HG02571 (cell line): ENCODE results near the gene PNLIPRP2.

Source experiments
- ATAC-seq: cut with Tn5 transposase; IDR thresholded peaks from one replicate; pipeline ENCODE4 v1.9.1; 2021; ENCODE audit warnings: mild to moderate bottlenecking, moderate library complexity; ENCODE audit not compliant: unreplicated experiment

PNLIPRP2 gene

GRCh38 chr10:116620423-116621400 lies at the start of gene PNLIPRP2:
Gene PNLIPRP2 (plus strand): TSS chr10:116620953.
- ATAC-seq = no peak

GRCh38 chr10:116574797-116575196 lies 46.0 kb upstream of the PNLIPRP2 start:
- no peak for ATAC-seq

DNA sequence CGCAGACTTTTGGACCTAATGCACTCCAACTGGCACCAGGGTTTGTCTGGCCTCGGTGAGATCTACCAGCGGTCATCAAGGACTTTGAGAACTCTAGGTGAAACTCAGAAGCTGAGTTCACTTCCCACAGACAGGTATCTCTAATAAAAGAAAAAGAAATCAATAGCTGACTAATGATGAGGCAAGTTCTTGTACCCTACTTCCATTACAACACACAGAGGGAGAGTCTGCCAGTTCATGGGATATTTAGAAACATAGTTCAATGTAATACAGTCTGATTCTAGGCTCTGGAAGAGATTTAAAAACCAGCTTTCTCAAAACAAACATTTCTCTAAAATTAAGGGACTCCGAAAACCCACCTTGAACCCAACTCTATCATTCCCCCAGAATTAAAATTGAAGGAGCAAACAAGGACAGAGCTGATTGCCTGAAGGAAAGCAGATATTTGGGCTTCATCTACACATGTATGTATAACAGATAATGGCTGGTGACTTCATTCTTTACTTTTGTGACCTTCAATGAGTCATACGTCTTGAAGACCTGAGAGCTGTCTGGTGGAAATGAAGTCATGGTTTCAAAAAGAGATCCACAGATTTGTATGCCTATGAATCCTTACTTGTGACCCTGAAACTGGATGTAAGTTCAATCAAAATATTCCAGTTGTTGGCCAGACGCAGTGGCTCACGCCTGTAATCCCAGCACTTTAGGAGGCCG lies 32.7 kb upstream of the PNLIPRP2 start:
- no peak for ATAC-seq

- ATAC-seq = no peak
Measured at GRCh38 chr10:116588995-116589394, 31.8 kb upstream of the PNLIPRP2 start.

- ATAC-seq = no peak
Measured at GRCh38 chr10:116589926-116590325, 30.8 kb upstream of the PNLIPRP2 start.

DNA sequence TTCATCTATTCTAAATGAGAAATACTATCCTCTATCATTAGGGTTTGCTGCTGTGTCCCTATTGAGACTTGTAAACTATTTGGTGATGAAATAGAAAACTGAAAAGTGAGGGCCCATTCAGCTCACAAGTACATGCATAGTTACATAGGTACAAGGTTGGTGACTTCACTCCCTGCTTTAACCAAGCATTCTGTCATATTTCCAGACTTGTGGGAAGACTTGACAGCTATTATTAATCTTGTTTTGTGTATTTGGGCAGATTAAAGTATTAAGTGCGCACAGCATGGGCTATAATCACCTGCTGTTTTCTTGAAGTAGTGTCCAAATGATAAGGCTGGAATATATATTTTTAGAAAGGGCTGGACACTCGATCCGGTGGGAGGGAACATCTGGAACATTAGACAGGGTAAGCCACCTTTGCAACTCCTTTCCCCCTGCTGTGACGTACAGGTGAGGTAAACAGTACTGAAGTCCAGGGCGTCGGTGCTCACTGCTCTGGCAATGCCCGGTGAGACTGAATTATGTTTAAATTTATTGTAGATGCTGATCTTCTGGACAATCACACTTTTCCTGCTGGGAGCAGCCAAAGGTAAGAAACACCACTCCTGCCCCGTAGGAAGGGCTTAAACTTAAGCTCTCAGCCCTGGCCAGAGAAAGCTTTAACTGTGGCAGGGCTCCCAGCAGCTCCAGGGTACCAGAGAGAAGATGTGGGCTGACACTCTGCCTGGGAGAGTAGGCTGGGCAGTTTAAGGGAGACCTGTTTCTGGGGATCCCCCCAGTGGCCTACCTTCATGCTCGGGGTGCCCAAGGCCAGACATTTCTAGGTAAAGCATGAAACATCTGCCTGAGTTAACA lies 29.9 kb upstream of the PNLIPRP2 start, which contains the start of gene PNLIPRP1:
Gene PNLIPRP1 (plus strand): TSS at position 370 of the 855 bp plus-strand sequence. CDS start 171 bp downstream, at position 541.
- ATAC-seq = no peak

DNA sequence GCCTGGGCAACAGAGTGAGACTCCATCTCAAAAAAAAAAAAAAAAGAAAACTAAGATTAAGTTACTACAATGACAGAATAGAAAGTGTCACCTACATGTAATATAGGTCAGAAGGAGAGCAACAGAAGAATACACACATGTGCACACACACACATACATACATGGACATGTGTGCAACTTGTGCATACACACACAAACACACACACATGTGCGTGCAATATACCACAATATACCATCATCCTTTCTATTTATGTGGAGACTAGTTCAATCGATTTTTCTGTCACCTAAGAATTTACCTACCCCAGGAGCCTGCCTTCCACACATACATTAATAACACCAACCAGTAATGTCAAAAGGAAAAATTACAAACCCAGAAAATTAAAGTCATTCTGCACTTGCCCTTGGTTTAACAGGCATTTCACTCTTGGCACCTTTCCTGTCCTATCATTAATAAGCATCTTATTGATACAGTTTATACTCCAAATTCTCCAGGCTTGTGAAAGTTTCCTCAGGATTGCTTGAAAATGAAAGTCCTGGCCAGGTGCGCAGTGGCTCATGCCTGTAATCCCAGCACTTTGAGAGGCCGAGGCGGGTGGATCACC lies 27.5 kb upstream of the PNLIPRP2 start:
- ATAC-seq = no peak

DNA sequence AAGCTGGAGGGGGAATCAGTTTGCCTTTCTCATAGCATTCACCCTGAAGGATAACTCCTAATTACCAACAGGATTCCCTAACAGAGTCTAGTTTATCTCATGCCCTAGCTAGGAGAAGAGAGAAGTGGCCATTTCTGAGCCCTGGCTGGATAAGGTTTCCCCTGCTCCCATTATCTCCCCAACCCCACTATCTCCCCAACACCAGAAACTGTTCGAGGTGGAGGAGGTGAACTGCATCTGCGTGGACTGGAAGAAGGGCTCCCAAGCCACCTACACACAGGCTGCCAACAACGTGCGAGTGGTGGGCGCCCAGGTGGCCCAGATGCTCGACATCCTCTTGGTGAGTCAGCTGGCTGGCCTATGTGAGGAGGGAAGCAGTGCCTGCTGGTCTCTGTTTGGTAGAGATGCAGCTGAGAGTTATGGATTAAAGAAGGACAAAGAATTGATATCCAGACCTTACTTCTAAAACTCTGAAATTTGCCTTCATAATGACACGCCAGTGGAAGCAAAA lies 26.2 kb upstream of the PNLIPRP2 start:
- no peak for ATAC-seq

- ATAC-seq = no peak
Measured at GRCh38 chr10:116596062-116596461, 24.7 kb upstream of the PNLIPRP2 start.

GRCh38 chr10:116597543-116597942 lies 23.2 kb upstream of the PNLIPRP2 start:
- no peak for ATAC-seq

- ATAC-seq = no peak
Measured at GRCh38 chr10:116598329-116598728, 22.4 kb upstream of the PNLIPRP2 start.

DNA sequence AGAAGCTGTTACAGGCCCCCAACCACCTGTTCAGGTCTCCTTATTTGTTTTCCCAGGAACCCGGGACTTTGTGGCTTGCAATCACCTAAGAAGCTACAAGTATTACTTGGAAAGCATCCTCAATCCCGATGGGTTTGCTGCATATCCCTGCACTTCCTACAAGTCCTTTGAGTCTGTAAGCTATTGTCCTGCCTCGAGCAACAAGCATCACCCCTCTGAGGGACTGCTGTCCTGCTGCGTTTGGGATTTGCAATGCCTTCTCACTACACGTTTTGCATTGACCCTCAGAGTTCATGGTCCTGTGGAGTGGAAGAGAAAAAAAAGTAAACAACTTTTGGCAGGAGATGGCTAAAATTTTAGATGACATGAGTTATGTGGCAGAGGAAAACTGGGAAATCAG lies 20.8 kb upstream of the PNLIPRP2 start:
- no peak for ATAC-seq

GRCh38 chr10:116602648-116603400 lies 17.9 kb upstream of the PNLIPRP2 start:
- ATAC-seq = no peak

DNA sequence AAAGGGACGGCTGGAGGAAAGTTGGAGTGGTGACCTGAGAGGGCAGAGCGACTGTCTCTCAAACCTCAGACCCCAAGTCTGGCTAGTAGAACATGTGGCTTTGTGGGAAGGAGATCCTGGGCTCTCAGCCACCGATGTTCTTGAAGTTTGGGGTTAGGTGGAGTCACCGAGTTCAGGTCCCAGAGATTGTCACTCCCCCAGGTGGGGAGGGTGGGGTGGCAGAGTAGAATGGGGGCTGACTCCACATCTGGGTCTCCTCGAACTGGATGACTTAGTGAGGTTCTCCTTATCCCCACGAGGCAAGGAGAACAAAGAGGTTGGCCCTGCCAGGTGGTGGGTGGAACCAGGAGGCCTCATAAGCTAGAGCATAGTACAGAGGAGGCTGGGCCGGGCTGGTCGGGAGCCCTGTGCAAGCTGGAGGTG lies 14.7 kb upstream of the PNLIPRP2 start:
- ATAC-seq = no peak

- ATAC-seq = no peak
Measured at GRCh38 chr10:116607336-116607735, 13.4 kb upstream of the PNLIPRP2 start.

DNA sequence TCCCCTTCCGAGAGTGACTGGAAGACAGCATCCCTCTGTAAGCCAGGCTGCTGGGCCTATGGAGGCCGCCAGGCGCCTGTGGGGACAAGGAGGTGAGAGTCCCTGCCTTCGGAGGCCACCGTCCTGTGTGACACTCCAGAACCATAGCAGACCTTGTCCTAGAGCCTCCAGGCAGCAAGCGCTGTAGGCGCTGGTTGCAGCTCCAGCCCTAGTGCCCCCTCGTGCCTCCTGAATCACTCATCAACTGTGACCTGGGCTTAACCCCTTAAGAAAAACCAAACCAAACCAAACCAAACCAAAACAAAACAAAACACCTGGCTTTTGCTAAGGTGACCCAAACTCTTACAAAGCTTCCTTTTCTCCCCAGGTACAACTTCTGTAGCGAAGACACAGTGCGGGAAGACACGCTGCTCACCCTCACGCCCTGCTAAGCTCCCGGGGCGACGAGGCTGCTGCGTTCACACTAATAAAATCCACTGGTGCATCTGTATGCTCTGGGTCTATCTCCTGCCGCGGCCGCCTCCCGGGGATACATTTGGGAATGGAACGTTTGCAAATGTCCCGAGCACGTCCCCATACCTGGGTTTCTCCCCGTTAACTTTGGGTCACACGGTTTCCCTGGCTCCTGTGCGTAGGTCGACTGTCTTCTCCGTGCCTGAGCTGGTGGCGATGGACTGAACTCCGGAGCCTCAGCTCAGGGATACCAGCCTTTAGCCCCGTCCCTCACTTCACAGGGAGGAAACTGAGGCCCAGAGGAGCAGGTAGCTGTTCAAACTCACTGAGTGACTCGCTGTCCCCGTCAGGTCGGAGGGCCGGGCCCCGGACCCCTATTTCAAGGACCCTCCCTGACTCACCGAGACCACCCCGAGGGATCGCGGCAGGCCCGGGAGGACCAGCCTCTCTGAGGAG lies 11.8 kb upstream of the PNLIPRP2 start:
- ATAC-seq = no peak

- ATAC-seq = no peak
Measured at GRCh38 chr10:116610443-116611152, 10.2 kb upstream of the PNLIPRP2 start.

DNA sequence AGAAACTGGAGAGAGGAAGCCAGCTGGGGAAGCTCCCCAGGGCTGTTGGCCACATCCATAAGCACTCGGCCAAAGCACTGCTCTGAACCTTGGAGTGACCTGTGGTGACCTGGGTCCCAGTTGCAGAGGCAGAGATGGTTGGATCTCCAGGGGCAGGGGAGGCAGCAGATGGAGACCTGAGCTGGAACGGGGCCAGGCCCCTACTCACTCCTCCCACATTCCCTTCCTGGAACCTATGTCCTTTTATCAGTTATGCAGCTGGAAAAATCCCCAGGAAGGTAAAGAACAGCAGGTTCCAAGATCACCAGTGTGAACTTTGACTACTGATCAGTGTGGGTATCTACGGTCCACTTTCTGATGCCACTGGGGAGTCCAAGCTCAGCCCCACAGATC lies 9.6 kb upstream of the PNLIPRP2 start:
- ATAC-seq = no peak
